Muscle of arm (tissue), 1 donor: ENCODE results near the gene CCR5AS.
"Not testable (repeated sequence)": the region's sequence is repeated elsewhere in the genome, so short reads cannot be mapped to it uniquely, and the experiment has no call there.

ENCODE experiments used
- DNase-seq: peaks from one replicate; pipeline ENCODE4 v3.0.0-alpha.2; 2013

The CCR5AS gene

GRCh38 chr3:46405301-46406019 is 1.4 kb downstream of the CCR5AS start:
- no peak for DNase-seq

- not testable (repeated sequence) for DNase-seq
Measured at GRCh38 chr3:46402902-46403301, 4.0 kb downstream of the CCR5AS start.

GRCh38 chr3:46401579-46401978 is 5.3 kb downstream of the CCR5AS start:
- DNase-seq, result no peak

GRCh38 chr3:46400846-46401245 is 6.0 kb downstream of the CCR5AS start:
- DNase-seq, result no peak

- no peak for DNase-seq
Measured at GRCh38 chr3:46400000-46400734, 6.7 kb downstream of the CCR5AS start.

GRCh38 chr3:46399557-46399956 is 7.3 kb downstream of the CCR5AS start:
- DNase-seq, result no peak

GRCh38 chr3:46399098-46399497 is 7.8 kb downstream of the CCR5AS start:
- DNase-seq, result no peak

- DNase-seq, result no peak
Measured at GRCh38 chr3:46398186-46398955, 8.5 kb downstream of the CCR5AS start.

- no peak for DNase-seq
Measured at GRCh38 chr3:46397111-46397510, 9.8 kb downstream of the CCR5AS start.

- no peak for DNase-seq
Measured at GRCh38 chr3:46395766-46396530, 10.9 kb downstream of the CCR5AS start.

- DNase-seq, result no peak
Measured at GRCh38 chr3:46395210-46395661, 11.6 kb downstream of the CCR5AS start.

GRCh38 chr3:46393554-46394434 is 13.1 kb downstream of the CCR5AS start:
- no peak for DNase-seq

- no peak for DNase-seq
Measured at GRCh38 chr3:46393011-46393410, 13.9 kb downstream of the CCR5AS start.

- DNase-seq, result not testable (repeated sequence)
Measured at GRCh38 chr3:46391526-46391925, 15.3 kb downstream of the CCR5AS start.

GRCh38 chr3:46389306-46389705 is 17.6 kb downstream of the CCR5AS start:
- no peak for DNase-seq

- not testable (repeated sequence) for DNase-seq
Measured at GRCh38 chr3:46388847-46389246, 18.0 kb downstream of the CCR5AS start.

- no peak for DNase-seq
Measured at GRCh38 chr3:46386205-46386604, 20.7 kb downstream of the CCR5AS start.

GRCh38 chr3:46383951-46384330 is 22.9 kb downstream of the CCR5AS start:
- no peak for DNase-seq

GRCh38 chr3:46383211-46383950 is 23.5 kb downstream of the CCR5AS start:
- no peak for DNase-seq

GRCh38 chr3:46381625-46382024 is 25.2 kb downstream of the CCR5AS start:
- DNase-seq, result no peak
